ENCODE data around the gene ANGPTL5.

- TF ChIP-seq CTCF (IDR thresholded peaks at IDR 0.05) = no peak
- no peak for TF ChIP-seq POLR2A (IDR thresholded peaks at IDR 0.05)
Measured at GRCh38 chr11:101872171-101872882, 44.0 kb downstream of the ANGPTL5 start.
